Transverse colon (tissue), 4 donors: ENCODE measurements around the gene EVI5. TPM values are rescaled to one million over a fixed set of nuclear protein-coding genes. Genes with fewer than 3 reads are reported as not detected.
"Not testable (repeated sequence)": the region's sequence is repeated elsewhere in the genome, so short reads cannot be mapped to it uniquely, and the experiment has no call there.

Experiments used
- DNase-seq: peaks from one replicate; pipeline ENCODE4 v3.0.0-alpha.2; 2019
- H3K27ac ChIP-seq, 4 donors: fragments of 200-600 bp; sonication (generic); 2 replicates each; pipeline ENCODE4 v1.5.1; 2016 to 2018; ENCODE audit warnings: inconsistent platforms in 4 of 4
- H3K27me3 ChIP-seq: fragments of 200-600 bp; sonication (generic); 2 replicates; pipeline ENCODE4 v1.5.1; 2017; ENCODE audit warnings: inconsistent platforms
- H3K36me3 ChIP-seq, 4 donors: fragments of 200-600 bp; sonication (generic); 2 replicates each; pipeline ENCODE4 v1.5.1; 2017 to 2019; ENCODE audit warnings: inconsistent platforms in 4 of 4
- H3K4me1 ChIP-seq, 4 donors: fragments of 200-600 bp; sonication (generic); 2 replicates each; pipeline ENCODE4 v1.5.1; 2017 to 2020; ENCODE audit warnings: inconsistent platforms in 4 of 4
- H3K4me3 ChIP-seq, 4 donors: fragments of 200-600 bp; sonication (generic); 1 replicate in 1 of 4; 2 replicates in 3 of 4; pipeline versions ENCODE4 v1.5.1 to v1.6.1; 2017 to 2019; ENCODE audit warnings: inconsistent platforms in 4 of 4
- H3K9me3 ChIP-seq, 2 donors: fragments of 200-600 bp; sonication (generic); 2 replicates each; pipeline ENCODE4 v1.5.1; 2017 to 2019; ENCODE audit warnings: inconsistent platforms in 2 of 2
- CTCF ChIP-seq, 5 experiments: fragments of 200-600 bp in 3 of 5; fragments of 450-650 bp in 2 of 5; sonication (generic) in 3 of 5; IDR thresholded peaks; 1 replicate in 2 of 5; 2 replicates in 3 of 5; pipeline ENCODE4 v1.5.1; 2016 to 2017; ENCODE audit warnings: antibody characterized with exemption in 5 of 5, inconsistent platforms in 3 of 5, mild to moderate bottlenecking in 2 of 5, moderate library complexity in 1 of 5
- EP300 ChIP-seq: sonication (generic); formaldehyde crosslinking; IDR thresholded peaks from one replicate; pipeline ENCODE4 v1.6.1; 2017; ENCODE audit warnings: antibody characterized with exemption, low read depth
- POLR2A ChIP-seq: fragments of 450-650 bp; IDR thresholded peaks from one replicate; pipeline ENCODE4 v1.6.1; 2016; ENCODE audit warnings: antibody characterized with exemption, mild to moderate bottlenecking, moderate library complexity
- POLR2AphosphoS5 ChIP-seq, 3 donors: sonication (generic); formaldehyde crosslinking; IDR thresholded peaks; one replicate each; pipeline ENCODE4 v1.6.1; 2016; ENCODE audit warnings: antibody characterized with exemption in 3 of 3
- WGBS, 2 donors: methylation state at CpG; one replicate each; pipeline ENCODE4 v1.1.5; 2018; ENCODE audit warnings: low coverage in 1 of 2; 5-methylcytosine and 5-hydroxymethylcytosine counted together
- in situ Hi-C, 4 donors: fragments of 200-750 bp; cut with MboI; loops; one replicate each; pipeline versions ENCODE4 v1.15.0 to v1.15.1; 2017; ENCODE audit warnings: low sequenced_read_pairs in 3 of 4, low pct_ligation_motif_present in 1 of 4, low pct_unique_long_range_greater_than_20kb in 1 of 4
- intact Hi-C: fragments of 100-400 bp; cut with DNase I; formaldehyde crosslinking; loops from one replicate; pipeline ENCODE4 v1.15.1; 2023; ENCODE audit warnings: low total_unique reads
- total RNA-seq, 4 donors: library from RNA; depleted of rRNA; stranded (reverse); fragments of >200 nt; gene quantifications; one replicate each; pipeline ENCODE4 v1.1.0, GENCODE V29; 2016

EVI5 gene
- total RNA-seq, 4 donors from 2014 or later: 10.5 to 57.6 (median 15.3) TPM

GRCh38 chr1:92538048-92538412 is 246.9 kb downstream of the EVI5 start:
- peaks cover 0 to 21% (median 9%) of the 10 kb centered on the region in 4 donors for H3K4me1 ChIP-seq
- H3K9me3 ChIP-seq: no peaks in the 10 kb centered on the region
- H3K36me3 ChIP-seq: no peaks in the 10 kb centered on the region
- in situ Hi-C loops (no loop called here), intact Hi-C loops (no loop called here)
- no peak overlapping the region for H3K4me3 ChIP-seq
- DNase-seq: no peak
- H3K27ac ChIP-seq: peak overlapping the region in 2 of 4 donors; percentile 1 to 19
- no peaks in the 10 kb centered on the region for H3K27me3 ChIP-seq
- WGBS, 2 donors: 14 to 32% methylated on average over 2 of the region's 2 CpGs
- TF ChIP-seq POLR2A (no peak), CTCF (IDR thresholded peaks at IDR 0.05) (no peak), POLR2AphosphoS5 (IDR thresholded peaks at IDR 0.05) (no peak), EP300 (no peak)

DNA sequence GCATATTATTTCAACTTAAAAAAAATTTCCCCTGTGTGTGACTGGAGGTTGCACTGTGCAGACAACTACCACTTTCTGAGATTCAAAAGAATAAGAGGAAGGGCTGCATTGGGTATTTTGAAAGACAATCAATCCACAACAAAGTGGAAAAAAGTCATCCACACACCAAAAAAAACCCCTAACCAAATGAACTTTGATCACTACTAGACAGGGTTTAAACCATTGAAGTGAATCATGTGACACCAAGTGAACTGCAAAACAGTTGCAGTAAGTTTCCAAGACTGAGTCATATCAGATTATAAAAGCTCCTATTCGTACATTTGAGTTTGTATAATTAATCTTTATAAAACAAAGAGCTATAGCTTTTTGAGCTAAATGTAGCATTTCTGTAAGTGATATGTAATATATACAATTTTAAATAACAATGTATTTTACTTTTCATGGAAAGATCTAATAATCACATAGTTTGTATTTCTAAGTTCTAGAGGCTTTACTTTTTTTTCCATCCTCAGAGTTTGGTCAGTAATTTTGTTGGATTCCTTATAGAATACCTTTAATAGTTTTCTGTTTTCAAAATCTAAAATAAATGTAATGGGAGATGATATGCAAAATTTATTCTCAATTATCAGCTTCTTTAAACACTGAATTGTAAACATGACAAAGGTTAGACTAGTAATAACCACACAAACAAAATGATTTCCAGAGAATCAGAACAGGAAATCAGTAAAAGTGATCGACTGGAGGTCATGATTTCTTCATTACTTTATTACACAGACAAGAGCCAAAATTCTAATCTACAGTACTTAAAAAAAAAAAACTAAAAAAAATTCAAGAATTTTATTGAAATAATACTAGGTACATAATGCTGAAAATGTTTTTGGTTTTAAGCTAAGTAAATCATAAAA is 247.7 kb downstream of the EVI5 start:
- Histone ChIP-seq H3K36me3 (no peaks in the 10 kb centered on the region), H3K27me3 (no peaks in the 10 kb centered on the region), H3K9me3 (no peaks in the 10 kb centered on the region), H3K4me1 (peaks cover 0 to 21% (median 9%) of the 10 kb centered on the region in 4 donors), H3K4me3 (no peak overlapping the region), H3K27ac (peak overlapping the region in 1 of 4 donors; percentile 19)
- no peak for DNase-seq
- intact Hi-C loops: no loop called here
- 18 to 27% methylated on average over 2 of the region's 2 CpGs for WGBS, 2 donors
- TF ChIP-seq POLR2A (no peak), POLR2AphosphoS5 (IDR thresholded peaks at IDR 0.05) (no peak), CTCF (IDR thresholded peaks at IDR 0.05) (no peak), EP300 (no peak)
- in situ Hi-C loops: no loop called here

DNA sequence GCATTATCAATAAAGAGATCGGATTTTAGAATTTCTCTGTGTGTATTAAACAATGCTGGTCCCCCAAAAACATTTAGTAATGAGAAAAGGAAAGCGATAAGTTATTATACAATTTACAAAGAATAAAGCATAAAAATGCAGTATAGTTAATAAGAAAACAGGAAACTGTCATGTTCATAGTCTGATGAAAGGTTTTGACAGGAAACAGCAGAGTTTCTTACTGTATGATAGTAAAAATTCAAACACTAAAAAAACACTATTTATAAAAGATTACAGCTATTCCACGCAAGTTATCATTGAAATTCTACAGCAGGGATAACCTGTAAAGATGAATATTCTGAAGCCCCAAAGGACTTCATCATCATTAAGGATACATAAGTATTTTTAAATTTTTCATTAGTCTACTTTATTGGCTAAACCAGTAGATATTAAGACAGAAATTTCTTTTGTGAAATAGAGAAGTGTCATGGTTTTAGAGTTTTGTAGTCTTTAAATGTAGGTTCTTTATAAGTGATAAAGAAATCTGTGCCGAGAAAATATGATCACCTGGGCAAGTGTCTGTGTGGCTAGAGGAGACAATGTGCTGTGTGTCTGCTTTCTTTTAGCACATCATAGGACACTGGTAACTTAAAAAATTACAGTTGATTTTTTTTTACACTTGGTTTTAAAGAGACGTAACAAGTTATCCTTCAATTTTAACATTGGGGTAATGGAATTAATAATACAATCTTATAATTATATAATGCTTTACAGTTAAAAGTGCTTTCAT is 248.5 kb downstream of the EVI5 start:
- in situ Hi-C loops: no loop called here

GRCh38 chr1:92532371-92532770 is 252.5 kb downstream of the EVI5 start:
- DNase-seq, in situ Hi-C loops, H3K27ac ChIP-seq, H3K9me3 ChIP-seq, H3K27me3 ChIP-seq, intact Hi-C loops, H3K4me1 ChIP-seq, H3K36me3 ChIP-seq, H3K4me3 ChIP-seq: not testable (repeated sequence)
- WGBS, 2 donors: 83 to 84% methylated on average over 4 of the region's 4 CpGs

More for the DNA sequence above, 248.5 kb downstream of the EVI5 start:
- WGBS, 2 donors: 80 to 85% methylated on average over 5 of the region's 5 CpGs
- TF ChIP-seq POLR2AphosphoS5 (IDR thresholded peaks at IDR 0.05): no peak
- TF ChIP-seq POLR2A: no peak
- TF ChIP-seq EP300: no peak
- no peak for TF ChIP-seq CTCF (IDR thresholded peaks at IDR 0.05)
- Histone ChIP-seq H3K9me3 (no peaks in the 10 kb centered on the region), H3K36me3 (no peaks in the 10 kb centered on the region), H3K27me3 (no peaks in the 10 kb centered on the region), H3K4me3 (no peak overlapping the region), H3K27ac (peak overlapping the region in 1 of 4 donors; percentile 9), H3K4me1 (peaks cover 0 to 21% (median 9%) of the 10 kb centered on the region in 4 donors)
- intact Hi-C loops: no loop called here
- no peak for DNase-seq

GRCh38 chr1:92531939-92532338 is 253.0 kb downstream of the EVI5 start:
- H3K27me3 ChIP-seq, intact Hi-C loops, DNase-seq, H3K9me3 ChIP-seq, H3K4me1 ChIP-seq, H3K36me3 ChIP-seq, in situ Hi-C loops, H3K27ac ChIP-seq, H3K4me3 ChIP-seq: not testable (repeated sequence)
- WGBS, 2 donors: 86 to 93% methylated on average over 3 of the region's 3 CpGs
